ENCODE measurements around the gene PIAS4. TPM values are rescaled to one million over a fixed set of nuclear protein-coding genes. Genes with fewer than 3 reads are reported as not detected.

Gene PIAS4
- total RNA-seq, 3 donors from 2014 or later: 27.4 to 44.6 (median 29.5) TPM

DNA sequence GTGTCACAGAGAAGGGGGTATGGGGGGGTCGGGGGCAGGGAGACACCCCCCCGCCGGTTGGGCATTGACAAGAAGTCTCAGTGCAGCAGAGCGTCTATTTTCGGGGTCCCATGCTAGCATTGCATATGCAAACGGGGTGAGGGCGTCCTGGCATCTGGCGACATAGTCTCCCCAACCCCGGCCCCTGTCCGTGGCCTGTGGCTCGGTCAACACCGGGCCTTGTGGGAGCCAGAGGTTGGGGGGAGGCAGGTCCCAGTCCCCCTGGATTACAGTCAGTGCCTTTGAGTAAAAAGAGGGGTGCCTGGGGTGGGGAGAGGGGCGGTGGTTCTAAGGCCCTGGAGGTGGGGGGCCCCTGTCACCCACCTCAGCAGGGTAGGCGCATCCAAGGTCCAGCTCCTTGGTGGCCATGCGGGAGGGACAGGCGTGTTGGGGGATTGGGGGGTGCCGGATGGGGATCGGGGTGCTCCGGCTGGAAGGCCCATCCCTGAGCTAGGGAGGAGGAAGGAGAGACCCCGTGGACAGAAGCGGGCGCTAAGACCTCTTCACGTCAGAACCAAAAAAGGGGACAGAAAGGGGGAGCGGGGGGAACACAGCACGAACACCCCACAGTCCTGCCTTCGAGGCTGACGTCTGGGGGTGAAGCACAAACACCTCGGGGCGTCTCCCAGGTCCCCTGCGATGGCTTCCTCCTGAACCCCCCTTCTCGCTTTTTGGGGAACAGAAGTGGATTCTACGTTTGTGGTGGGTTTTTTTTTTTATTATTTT is 38.2 kb downstream of the PIAS4 start:
- H3K9me3 ChIP-seq: no peaks in the 10 kb centered on the region
- intact Hi-C loops (cut with DNase I, micrococcal nuclease): loop anchor here in 1 of 2 donors (10.0 kb wide), 1 partner anchor 51 kb away; no protein-coding TSS in a partner anchor
- H3K4me3 ChIP-seq: no peak overlapping the region
- peaks cover 6% of the 10 kb centered on the region for H3K36me3 ChIP-seq (ENCODE audit: low read depth)
- DNase-seq: peak in 1 of 3 donors; percentile 43
- TF ChIP-seq, protein P1, sequence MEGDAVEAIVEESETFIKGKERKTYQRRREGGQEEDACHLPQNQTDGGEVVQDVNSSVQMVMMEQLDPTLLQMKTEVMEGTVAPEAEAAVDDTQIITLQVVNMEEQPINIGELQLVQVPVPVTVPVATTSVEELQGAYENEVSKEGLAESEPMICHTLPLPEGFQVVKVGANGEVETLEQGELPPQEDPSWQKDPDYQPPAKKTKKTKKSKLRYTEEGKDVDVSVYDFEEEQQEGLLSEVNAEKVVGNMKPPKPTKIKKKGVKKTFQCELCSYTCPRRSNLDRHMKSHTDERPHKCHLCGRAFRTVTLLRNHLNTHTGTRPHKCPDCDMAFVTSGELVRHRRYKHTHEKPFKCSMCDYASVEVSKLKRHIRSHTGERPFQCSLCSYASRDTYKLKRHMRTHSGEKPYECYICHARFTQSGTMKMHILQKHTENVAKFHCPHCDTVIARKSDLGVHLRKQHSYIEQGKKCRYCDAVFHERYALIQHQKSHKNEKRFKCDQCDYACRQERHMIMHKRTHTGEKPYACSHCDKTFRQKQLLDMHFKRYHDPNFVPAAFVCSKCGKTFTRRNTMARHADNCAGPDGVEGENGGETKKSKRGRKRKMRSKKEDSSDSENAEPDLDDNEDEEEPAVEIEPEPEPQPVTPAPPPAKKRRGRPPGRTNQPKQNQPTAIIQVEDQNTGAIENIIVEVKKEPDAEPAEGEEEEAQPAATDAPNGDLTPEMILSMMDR (IDR thresholded peaks at IDR 0.05): no peak
- ATAC-seq: no peak
- peaks cover 23% of the 10 kb centered on the region for H3K4me1 ChIP-seq (ENCODE audit: low read depth)

DNA sequence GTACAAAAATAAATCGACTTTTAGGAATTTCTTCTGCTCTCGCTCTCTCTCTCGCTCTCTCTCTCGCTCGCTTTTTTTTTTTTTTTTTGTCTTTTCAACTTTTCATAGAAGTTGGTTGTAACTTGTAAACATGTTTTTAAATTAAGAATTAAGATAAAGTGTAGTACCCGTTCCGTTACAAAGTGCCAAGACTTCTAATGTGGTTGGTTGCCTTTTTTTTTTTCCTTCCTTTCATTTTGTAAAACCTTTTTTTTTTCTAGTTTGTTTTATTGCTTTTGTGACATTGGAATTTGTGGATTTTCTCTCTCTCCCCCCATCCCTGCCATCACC is 38.8 kb downstream of the PIAS4 start:
- intact Hi-C loops (cut with DNase I, micrococcal nuclease): loop anchor here in 1 of 2 donors (10.0 kb wide), 1 partner anchor 52 kb away; no protein-coding TSS in a partner anchor
- H3K4me1 ChIP-seq (ENCODE audit: low read depth): peaks cover 23% of the 10 kb centered on the region
- ATAC-seq: no peak
- H3K36me3 ChIP-seq (ENCODE audit: low read depth): peaks cover 6% of the 10 kb centered on the region
- DNase-seq: no peak
- TF ChIP-seq, protein P1 (IDR thresholded peaks at IDR 0.05): no peak
- H3K9me3 ChIP-seq: no peaks in the 10 kb centered on the region
- H3K4me3 ChIP-seq: no peak overlapping the region

DNA sequence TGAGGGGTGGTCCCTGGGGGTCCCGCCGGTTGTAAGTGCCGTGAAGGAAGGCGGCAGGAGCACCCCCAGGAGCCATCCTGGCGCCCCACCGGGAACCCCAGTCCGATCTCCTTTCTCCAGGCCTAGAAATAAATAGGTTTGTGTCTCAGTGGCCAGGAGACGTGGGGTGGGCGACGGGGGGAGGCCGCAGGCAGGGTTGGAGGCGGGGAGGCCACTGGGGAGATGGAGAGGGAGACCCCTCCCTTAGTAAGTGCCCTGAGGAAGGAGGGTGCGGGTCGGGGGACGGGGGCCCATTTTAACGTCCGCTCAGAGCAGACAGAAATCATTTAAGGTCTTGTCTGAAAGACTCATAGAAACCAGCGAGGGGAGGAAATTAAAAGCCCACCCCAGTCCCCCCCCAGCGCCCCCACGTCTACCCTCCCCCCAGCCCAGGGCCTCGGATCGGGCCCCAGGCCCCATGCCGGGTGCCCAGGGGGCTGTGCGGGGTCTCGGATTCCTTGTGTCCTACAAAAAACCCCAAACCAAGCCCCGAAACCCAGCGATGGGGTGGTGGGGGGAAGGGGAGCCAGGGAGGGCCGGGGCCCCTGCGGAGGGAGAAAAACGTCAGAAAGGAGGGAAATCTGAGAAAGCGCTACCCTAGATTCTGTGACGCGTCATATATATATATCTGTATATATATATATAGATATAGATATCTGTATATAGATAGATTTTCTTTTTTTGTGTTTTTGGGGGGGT is 39.6 kb downstream of the PIAS4 start:
- TF ChIP-seq, protein P1 (IDR thresholded peaks at IDR 0.05): no peak
- ATAC-seq: no peak
- DNase-seq: no peak
- Histone ChIP-seq H3K4me1 (ENCODE audit: low read depth) (peaks cover 30% of the 10 kb centered on the region), H3K36me3 (ENCODE audit: low read depth) (peaks cover 6% of the 10 kb centered on the region), H3K9me3 (no peaks in the 10 kb centered on the region), H3K4me3 (no peak overlapping the region)
- intact Hi-C loops (cut with DNase I, micrococcal nuclease): loop anchor here in 1 of 2 donors (10.0 kb wide), 1 partner anchor 52 kb away; no protein-coding TSS in a partner anchor

DNA sequence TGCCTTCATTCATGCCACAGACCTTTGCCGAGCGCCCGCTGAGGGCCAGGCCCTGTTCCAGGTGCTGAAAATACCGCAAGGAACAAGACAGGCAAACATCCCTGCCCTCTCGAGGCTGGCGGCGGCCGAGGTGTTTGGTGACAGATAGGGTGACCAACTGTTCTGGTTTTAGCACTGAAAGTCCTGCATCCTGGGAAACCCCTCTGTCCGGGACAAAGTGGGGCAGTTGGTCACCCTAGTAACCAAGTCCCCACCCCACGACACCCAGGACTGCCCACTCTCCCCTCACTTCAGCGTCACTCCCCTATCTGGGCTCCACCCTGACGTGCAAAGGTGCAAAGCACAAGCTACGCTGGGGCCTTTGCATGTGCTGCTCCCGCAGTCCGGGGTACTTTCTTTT is 41.9 kb downstream of the PIAS4 start:
- Histone ChIP-seq H3K4me3 (no peak overlapping the region), H3K9me3 (no peaks in the 10 kb centered on the region), H3K36me3 (ENCODE audit: low read depth) (peaks cover 12% of the 10 kb centered on the region), H3K4me1 (ENCODE audit: low read depth) (peaks cover 46% of the 10 kb centered on the region)
- TF ChIP-seq, protein P1 (IDR thresholded peaks at IDR 0.05): no peak
- no peak for ATAC-seq
- intact Hi-C loops (cut with DNase I, micrococcal nuclease): loop anchor here in 1 of 2 donors (10.0 kb wide), 1 partner anchor 55 kb away; no protein-coding TSS in a partner anchor
- peak in 2 of 3 donors; percentile 44 to 56 for DNase-seq

DNA sequence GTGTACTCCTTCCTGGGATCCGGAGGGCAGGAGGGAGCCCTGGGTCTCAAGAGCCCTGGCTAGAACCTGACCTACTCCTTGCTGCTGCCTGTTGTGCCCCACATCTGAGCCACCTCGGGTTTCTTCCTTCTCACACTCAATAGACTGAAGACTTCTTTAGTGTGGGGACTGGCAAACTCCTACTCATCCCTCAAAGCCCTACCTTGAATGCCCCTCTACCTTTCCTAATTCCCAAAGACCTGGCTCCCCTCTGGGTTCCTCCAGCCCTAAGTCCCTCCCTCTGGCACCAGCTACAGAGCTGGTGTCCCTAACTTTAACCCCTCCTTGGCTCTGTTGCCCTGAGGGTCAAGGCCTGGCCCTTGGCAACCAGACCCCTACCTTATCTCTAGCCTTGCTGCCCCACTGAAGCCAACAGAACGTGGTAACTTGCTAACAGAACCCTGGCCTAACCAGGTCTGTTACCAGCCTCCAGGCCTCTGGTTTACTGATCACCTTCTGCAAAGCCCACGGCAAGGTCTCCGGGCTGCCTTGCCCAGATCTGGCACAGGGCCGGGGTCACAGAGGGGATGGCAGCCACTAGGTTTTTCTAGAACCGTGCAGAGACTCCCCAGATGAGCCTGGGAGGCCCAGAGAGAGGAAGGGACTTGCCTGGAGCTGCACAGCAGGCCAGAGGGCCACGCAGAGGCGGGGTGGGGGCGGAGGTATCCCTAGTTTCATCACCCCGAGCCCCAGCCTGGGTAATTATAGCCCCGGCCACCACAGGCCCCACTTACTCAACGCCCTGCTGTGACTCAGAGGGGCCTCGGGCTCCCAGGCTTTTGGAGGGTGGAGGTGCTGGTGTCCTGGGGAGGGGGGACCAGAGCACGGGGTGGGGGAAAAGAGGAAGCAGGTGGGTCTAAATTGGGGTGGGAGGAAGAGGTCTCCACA is 43.9 kb downstream of the PIAS4 start:
- no peaks in the 10 kb centered on the region for H3K9me3 ChIP-seq
- H3K4me3 ChIP-seq: no peak overlapping the region
- peak in 2 of 3 donors; percentile 66 to 73 for DNase-seq
- intact Hi-C loops (cut with DNase I, micrococcal nuclease): no loop called here
- H3K36me3 ChIP-seq (ENCODE audit: low read depth): peaks cover 12% of the 10 kb centered on the region
- H3K4me1 ChIP-seq (ENCODE audit: low read depth): peaks cover 54% of the 10 kb centered on the region
- TF ChIP-seq, protein P1 (IDR thresholded peaks at IDR 0.05): no peak
- peak; percentile 3 for ATAC-seq

All from mucosa of descending colon (tissue), 3 donors.